Measurements from ENCODE around the gene LCOR. TPM values are rescaled to one million over a fixed set of nuclear protein-coding genes. Genes with fewer than 3 reads are reported as not detected.

Gene LCOR
- total and polyA plus RNA-seq, 9 of the 15 experiments (the other 6 are each of a cell fraction or from before 2014, with no cell fraction given), result 3.6 to 25.2 (median 14.4) TPM

DNA sequence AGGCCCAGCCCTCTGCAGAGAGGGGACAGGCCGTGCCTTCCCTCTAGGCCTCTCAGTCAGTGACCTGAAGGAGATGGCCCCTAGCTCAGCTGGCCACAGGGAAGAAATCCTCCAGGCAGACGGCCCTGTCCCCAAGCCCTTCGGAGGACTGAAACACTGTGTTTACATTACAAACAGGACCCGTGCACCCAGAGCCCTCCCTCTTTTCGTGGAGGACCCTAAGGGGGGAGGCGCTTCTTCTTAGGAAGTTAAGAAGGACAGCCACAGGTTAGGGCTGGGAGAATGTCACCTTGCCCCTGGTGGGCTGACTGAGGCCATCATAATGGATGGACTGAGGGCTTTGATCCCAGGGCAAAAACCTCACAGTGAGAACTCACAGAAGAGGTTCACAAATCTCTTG is 198.8 kb downstream of the LCOR start (continued):
- TF ChIP-seq, protein P1, sequence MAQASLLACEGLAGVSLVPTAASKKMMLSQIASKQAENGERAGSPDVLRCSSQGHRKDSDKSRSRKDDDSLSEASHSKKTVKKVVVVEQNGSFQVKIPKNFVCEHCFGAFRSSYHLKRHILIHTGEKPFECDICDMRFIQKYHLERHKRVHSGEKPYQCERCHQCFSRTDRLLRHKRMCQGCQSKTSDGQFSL (CRISPR knock-in tag; IDR thresholded peaks at IDR 0.05), result no peak
- TF ChIP-seq, protein P1 (tag; IDR thresholded peaks at IDR 0.05), result no peak
- TF ChIP-seq BRCA1 (IDR thresholded peaks at IDR 0.05) (no peak), BRCA1 (CRISPR knock-in tag; IDR thresholded peaks at IDR 0.05) (no peak)

DNA sequence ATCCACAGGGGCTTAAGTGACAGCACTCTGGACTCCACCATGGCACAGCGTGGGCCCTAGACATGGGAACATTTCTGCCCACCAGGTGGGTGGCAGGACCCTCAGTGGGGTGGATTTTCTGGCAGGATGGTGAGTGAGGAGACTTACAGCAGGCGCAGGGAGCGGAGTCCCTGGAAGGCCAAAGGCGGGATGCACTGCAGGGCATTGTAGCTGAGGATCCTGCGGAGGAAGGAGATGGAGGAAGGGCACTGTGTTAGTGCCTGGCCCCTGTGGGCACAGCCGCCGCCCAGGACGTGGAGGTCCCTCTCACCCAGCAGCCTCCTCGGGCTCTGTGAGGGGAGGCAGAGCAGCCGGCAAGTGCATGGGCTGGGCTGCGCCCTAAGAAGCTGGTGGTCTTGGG is 199.4 kb downstream of the LCOR start:
- Histone ChIP-seq H3K9me3 (replicated peaks; ENCODE audit: control insufficient read depth, insufficient read depth, low read depth, low read length) (no peaks in the 10 kb centered on the region), H3K9me1 (ENCODE audit: control insufficient read depth, insufficient read depth, low read length) (no peaks in the 10 kb centered on the region), H3K4me1 (replicated peaks in 1 of 2; ENCODE audit: control insufficient read depth in 2 of 2, insufficient read depth in 2 of 2, low read length in 2 of 2) (no peaks in the 10 kb centered on the region; a peak in 1 of 5 replicates), H3K4me3 (no peak overlapping the region), H2AFZ (ENCODE audit: low read depth, low read length) (no peak overlapping the region), H3K79me2 (ENCODE audit: control insufficient read depth, insufficient read depth, low read length) (no peaks in the 10 kb centered on the region), H3K27me3 (ENCODE audit: control insufficient read depth in 2 of 2, insufficient read depth in 2 of 2, low read length in 2 of 2) (peaks cover 19 to 61% of the 10 kb centered on the region in 2 experiments; a peak in 4 of 5 replicates), H3K9ac (ENCODE audit: insufficient read depth in 1 of 2, low read depth in 2 of 2, low read length in 2 of 2) (no peak overlapping the region), H3K4me2 (ENCODE audit: insufficient read depth, low read length) (no peak overlapping the region), H3K27ac (ENCODE audit: extremely low read depth, low read depth, low read length) (no peak overlapping the region), H3K36me3 (ENCODE audit: control insufficient read depth, insufficient read depth, low read length) (no peaks in the 10 kb centered on the region), H4K20me1 (replicated peaks; ENCODE audit: control insufficient read depth, insufficient read depth, low read length) (no peaks in the 10 kb centered on the region)
- WGBS (ENCODE audit: insufficient coverage, low coverage, missing lambda C conversion rate), result 0% methylated on average over 10 of the region's 11 CpGs
- DNase-seq (ENCODE audit: extremely low read depth in 1 of 4, low spot score in 3 of 4) (no peak), ATAC-seq (no peak), FAIRE-seq (no peak)
- POLR2A ChIA-PET, result no interaction called here
- CTCF ChIA-PET (ENCODE audit: low intra/inter-chr PET ratio), result no interaction called here
- BruUV-seq (replicated peaks), result no TSS peak
- intact Hi-C loops (cut with micrococcal nuclease) (no loop called here), in situ Hi-C loops (cut with MboI) (loop anchor here (10.0 kb wide), 1 partner anchor 387 kb away; no protein-coding TSS in a partner anchor)
- TF ChIP-seq, protein P2, sequence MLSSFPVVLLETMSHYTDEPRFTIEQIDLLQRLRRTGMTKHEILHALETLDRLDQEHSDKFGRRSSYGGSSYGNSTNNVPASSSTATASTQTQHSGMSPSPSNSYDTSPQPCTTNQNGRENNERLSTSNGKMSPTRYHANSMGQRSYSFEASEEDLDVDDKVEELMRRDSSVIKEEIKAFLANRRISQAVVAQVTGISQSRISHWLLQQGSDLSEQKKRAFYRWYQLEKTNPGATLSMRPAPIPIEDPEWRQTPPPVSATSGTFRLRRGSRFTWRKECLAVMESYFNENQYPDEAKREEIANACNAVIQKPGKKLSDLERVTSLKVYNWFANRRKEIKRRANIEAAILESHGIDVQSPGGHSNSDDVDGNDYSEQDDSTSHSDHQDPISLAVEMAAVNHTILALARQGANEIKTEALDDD (IDR thresholded peaks at IDR 0.05), result no peak
- TF ChIP-seq, protein P3, sequence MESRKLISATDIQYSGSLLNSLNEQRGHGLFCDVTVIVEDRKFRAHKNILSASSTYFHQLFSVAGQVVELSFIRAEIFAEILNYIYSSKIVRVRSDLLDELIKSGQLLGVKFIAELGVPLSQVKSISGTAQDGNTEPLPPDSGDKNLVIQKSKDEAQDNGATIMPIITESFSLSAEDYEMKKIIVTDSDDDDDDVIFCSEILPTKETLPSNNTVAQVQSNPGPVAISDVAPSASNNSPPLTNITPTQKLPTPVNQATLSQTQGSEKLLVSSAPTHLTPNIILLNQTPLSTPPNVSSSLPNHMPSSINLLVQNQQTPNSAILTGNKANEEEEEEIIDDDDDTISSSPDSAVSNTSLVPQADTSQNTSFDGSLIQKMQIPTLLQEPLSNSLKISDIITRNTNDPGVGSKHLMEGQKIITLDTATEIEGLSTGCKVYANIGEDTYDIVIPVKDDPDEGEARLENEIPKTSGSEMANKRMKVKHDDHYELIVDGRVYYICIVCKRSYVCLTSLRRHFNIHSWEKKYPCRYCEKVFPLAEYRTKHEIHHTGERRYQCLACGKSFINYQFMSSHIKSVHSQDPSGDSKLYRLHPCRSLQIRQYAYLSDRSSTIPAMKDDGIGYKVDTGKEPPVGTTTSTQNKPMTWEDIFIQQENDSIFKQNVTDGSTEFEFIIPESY (CRISPR knock-in tag; IDR thresholded peaks at IDR 0.05), result no peak
- TF ChIP-seq, protein P4, sequence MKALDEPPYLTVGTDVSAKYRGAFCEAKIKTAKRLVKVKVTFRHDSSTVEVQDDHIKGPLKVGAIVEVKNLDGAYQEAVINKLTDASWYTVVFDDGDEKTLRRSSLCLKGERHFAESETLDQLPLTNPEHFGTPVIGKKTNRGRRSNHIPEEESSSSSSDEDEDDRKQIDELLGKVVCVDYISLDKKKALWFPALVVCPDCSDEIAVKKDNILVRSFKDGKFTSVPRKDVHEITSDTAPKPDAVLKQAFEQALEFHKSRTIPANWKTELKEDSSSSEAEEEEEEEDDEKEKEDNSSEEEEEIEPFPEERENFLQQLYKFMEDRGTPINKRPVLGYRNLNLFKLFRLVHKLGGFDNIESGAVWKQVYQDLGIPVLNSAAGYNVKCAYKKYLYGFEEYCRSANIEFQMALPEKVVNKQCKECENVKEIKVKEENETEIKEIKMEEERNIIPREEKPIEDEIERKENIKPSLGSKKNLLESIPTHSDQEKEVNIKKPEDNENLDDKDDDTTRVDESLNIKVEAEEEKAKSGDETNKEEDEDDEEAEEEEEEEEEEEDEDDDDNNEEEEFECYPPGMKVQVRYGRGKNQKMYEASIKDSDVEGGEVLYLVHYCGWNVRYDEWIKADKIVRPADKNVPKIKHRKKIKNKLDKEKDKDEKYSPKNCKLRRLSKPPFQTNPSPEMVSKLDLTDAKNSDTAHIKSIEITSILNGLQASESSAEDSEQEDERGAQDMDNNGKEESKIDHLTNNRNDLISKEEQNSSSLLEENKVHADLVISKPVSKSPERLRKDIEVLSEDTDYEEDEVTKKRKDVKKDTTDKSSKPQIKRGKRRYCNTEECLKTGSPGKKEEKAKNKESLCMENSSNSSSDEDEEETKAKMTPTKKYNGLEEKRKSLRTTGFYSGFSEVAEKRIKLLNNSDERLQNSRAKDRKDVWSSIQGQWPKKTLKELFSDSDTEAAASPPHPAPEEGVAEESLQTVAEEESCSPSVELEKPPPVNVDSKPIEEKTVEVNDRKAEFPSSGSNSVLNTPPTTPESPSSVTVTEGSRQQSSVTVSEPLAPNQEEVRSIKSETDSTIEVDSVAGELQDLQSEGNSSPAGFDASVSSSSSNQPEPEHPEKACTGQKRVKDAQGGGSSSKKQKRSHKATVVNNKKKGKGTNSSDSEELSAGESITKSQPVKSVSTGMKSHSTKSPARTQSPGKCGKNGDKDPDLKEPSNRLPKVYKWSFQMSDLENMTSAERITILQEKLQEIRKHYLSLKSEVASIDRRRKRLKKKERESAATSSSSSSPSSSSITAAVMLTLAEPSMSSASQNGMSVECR (CRISPR knock-in tag; IDR thresholded peaks at IDR 0.05), result no peak
- TF ChIP-seq TEAD4 (IDR thresholded peaks at IDR 0.05; ENCODE audit: low read length) (no peak), TEAD4 (CRISPR knock-in tag; IDR thresholded peaks at IDR 0.05; ENCODE audit: borderline replicate concordance) (no peak), ZNF274 (IDR thresholded peaks at IDR 0.05; ENCODE audit: borderline replicate concordance, low read depth, low read length) (no peak), ZNF217 (CRISPR knock-in tag; IDR thresholded peaks at IDR 0.05) (no peak)
- TF ChIP-seq, protein P5, sequence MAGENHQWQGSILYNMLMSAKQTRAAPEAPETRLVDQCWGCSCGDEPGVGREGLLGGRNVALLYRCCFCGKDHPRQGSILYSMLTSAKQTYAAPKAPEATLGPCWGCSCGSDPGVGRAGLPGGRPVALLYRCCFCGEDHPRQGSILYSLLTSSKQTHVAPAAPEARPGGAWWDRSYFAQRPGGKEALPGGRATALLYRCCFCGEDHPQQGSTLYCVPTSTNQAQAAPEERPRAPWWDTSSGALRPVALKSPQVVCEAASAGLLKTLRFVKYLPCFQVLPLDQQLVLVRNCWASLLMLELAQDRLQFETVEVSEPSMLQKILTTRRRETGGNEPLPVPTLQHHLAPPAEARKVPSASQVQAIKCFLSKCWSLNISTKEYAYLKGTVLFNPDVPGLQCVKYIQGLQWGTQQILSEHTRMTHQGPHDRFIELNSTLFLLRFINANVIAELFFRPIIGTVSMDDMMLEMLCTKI (IDR thresholded peaks at IDR 0.05; ENCODE audit: partially characterized antibody), result no peak
